ENCODE data around the gene TM7SF2.

The TM7SF2 gene

DNA sequence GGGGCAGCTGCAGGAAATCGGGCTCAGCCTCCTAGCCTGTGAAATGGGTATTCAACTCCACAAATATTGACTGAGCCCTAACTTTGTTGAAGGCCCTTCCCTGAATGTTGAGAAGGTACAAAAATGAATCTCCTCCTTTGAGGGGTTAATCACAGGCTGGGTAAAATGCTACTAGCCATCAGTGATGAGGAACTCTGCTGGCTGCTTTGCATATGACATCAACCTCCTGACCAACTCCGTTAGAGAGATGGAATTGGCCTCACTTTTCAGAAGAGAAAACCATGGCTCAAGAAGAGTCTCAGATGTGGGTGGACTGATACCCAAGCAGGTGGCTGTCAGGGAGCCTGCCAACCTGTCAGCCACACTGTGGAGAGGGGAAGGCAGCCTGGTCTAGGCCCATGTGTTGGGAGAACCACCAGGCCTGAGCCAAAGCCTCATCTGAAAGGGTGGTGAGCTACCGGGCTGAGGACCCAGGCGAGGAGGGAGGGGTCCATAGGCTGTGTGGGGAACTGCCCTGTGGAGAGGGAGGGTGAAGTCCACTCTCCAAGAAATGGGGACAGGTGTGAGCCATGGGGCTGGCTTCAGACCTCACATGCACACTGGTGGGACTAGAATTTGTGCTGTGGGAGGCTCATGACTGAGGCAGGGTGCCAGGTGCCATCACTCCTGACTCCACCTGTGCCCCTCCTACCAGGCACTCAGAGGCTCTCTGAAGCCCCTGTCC, 39.6 kb upstream of the TM7SF2 start:
- TF ChIP-seq TAF1 (IDR thresholded peaks at IDR 0.05; ENCODE audit: borderline replicate concordance, insufficient read depth, low read length) (no peak), POLR2AphosphoS5 (IDR thresholded peaks at IDR 0.05; ENCODE audit: low read depth, low read length) (no peak), SIN3A (IDR thresholded peaks at IDR 0.05; ENCODE audit: borderline replicate concordance, insufficient read depth, low read length) (no peak), FOXP2 (optimal IDR thresholded peaks at IDR 0.05; ENCODE audit: borderline replicate concordance, extremely low read depth, extremely low read length, insufficient read depth) (no peak)
- TF ChIP-seq, protein P1, sequence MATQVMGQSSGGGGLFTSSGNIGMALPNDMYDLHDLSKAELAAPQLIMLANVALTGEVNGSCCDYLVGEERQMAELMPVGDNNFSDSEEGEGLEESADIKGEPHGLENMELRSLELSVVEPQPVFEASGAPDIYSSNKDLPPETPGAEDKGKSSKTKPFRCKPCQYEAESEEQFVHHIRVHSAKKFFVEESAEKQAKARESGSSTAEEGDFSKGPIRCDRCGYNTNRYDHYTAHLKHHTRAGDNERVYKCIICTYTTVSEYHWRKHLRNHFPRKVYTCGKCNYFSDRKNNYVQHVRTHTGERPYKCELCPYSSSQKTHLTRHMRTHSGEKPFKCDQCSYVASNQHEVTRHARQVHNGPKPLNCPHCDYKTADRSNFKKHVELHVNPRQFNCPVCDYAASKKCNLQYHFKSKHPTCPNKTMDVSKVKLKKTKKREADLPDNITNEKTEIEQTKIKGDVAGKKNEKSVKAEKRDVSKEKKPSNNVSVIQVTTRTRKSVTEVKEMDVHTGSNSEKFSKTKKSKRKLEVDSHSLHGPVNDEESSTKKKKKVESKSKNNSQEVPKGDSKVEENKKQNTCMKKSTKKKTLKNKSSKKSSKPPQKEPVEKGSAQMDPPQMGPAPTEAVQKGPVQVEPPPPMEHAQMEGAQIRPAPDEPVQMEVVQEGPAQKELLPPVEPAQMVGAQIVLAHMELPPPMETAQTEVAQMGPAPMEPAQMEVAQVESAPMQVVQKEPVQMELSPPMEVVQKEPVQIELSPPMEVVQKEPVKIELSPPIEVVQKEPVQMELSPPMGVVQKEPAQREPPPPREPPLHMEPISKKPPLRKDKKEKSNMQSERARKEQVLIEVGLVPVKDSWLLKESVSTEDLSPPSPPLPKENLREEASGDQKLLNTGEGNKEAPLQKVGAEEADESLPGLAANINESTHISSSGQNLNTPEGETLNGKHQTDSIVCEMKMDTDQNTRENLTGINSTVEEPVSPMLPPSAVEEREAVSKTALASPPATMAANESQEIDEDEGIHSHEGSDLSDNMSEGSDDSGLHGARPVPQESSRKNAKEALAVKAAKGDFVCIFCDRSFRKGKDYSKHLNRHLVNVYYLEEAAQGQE (IDR thresholded peaks at IDR 0.05; ENCODE audit: insufficient read depth in 1 of 2, low read depth in 2 of 2, low read length in 2 of 2), result no peak

DNA sequence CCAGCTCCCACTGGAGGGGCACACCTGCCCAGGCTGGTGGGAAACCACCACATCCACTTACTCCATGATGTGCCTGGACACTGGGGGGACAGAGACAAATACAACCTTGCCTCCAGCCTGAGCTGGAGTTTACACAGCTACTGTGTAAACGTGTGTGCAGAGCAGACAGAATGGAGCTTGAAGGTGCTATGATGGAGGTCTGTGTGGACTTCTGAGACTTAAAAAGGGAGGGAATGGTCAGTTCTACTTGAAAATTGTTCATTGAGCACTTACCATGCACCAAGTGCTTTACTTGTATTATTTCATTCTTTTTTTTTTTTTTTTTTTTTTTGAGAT, 39.1 kb upstream of the TM7SF2 start:
- TF ChIP-seq TAF1 (IDR thresholded peaks at IDR 0.05; ENCODE audit: borderline replicate concordance, insufficient read depth, low read length), result no peak
- TF ChIP-seq, protein P1 (IDR thresholded peaks at IDR 0.05; ENCODE audit: insufficient read depth in 1 of 2, low read depth in 2 of 2, low read length in 2 of 2), result no peak

DNA sequence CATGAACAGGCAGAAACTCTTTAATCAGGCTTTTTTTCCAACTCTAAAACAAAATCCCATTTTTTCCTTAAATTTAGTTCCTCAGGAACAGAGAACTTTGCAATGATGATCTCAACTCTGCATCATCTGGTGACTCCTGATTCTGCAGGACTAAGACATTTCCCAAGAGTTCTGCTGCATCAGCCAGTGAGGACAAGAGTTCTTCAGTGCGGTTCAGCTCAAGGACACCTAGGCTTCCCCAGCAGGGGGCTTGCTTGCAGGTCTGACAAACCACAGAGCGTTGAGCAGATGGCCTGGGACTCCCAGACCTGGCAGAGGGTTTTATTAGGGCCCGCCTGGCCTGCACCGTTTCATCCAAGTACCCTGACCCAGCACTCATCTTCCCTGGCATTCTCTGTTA, 34.2 kb upstream of the TM7SF2 start:
- TF ChIP-seq SIN3A (IDR thresholded peaks at IDR 0.05; ENCODE audit: borderline replicate concordance, insufficient read depth, low read length), result no peak
- TF ChIP-seq TAF1 (IDR thresholded peaks at IDR 0.05; ENCODE audit: borderline replicate concordance, insufficient read depth, low read length), result no peak
- no peak for TF ChIP-seq POLR2AphosphoS5 (IDR thresholded peaks at IDR 0.05; ENCODE audit: low read depth, low read length)
- TF ChIP-seq, protein P1 (IDR thresholded peaks at IDR 0.05; ENCODE audit: insufficient read depth in 1 of 2, low read depth in 2 of 2, low read length in 2 of 2), result no peak
- no peak for TF ChIP-seq FOXP2 (optimal IDR thresholded peaks at IDR 0.05; ENCODE audit: borderline replicate concordance, extremely low read depth, extremely low read length, insufficient read depth)

DNA sequence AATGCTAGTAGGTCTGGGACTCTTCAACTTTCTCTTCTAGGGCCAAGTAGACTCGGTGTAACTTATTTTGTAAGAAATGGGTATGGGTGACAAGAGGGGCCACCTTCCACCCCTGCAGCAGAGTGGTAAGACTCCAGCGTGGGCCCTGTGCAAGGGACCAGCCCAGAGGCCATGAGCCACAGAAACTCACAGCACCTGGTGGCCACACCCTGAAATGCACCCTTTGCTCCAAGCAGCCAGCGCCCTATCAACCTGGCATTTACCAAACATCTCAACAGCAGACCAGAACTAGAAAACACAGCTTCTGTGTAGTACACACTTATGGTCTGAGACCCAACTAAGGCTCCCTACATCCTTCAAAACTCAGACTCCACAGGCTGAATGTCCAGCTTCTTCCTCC, 33.5 kb upstream of the TM7SF2 start:
- peak; percentile 19; the same call in 1 of the 2 replicates for TF ChIP-seq POLR2AphosphoS5 (IDR thresholded peaks at IDR 0.05; ENCODE audit: low read depth, low read length)
- TF ChIP-seq, protein P1 (IDR thresholded peaks at IDR 0.05; ENCODE audit: insufficient read depth in 1 of 2, low read depth in 2 of 2, low read length in 2 of 2), result no peak

DNA sequence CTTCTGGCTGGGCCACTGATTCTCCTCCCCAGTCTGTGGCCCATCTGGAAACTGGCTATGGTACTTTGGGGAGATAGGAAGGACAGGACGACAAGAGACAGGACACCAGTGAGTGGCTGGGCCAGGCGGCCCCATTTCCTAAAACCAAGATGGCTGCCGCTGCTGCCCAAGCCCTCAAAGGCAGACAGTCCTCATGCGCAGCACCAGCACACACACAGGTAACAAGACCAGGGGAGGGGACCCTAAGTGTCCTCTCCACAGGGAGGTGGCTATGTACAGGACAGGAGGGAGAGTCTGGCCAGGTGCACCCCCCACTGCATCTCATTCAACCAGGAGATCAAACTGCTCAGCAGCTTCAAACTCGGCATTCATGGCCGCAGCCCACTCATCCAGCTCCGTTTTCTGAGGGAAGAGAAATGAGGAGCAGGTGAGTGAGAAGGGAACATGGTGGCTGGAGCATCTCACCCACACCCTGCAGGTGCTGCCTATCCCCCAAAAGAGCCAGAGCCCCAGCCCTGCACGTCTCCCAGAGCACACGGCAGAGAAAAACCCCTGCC, 32.8 kb upstream of the TM7SF2 start:
- no peak for TF ChIP-seq FOXP2 (optimal IDR thresholded peaks at IDR 0.05; ENCODE audit: borderline replicate concordance, extremely low read depth, extremely low read length, insufficient read depth)
- TF ChIP-seq TAF1 (IDR thresholded peaks at IDR 0.05; ENCODE audit: borderline replicate concordance, insufficient read depth, low read length), result no peak
- TF ChIP-seq, protein P1 (IDR thresholded peaks at IDR 0.05; ENCODE audit: insufficient read depth in 1 of 2, low read depth in 2 of 2, low read length in 2 of 2), result no peak
- no peak; the same call in 1 of the 2 replicates for TF ChIP-seq POLR2AphosphoS5 (IDR thresholded peaks at IDR 0.05; ENCODE audit: low read depth, low read length)
- TF ChIP-seq SIN3A (IDR thresholded peaks at IDR 0.05; ENCODE audit: borderline replicate concordance, insufficient read depth, low read length), result no peak

All from PFSK-1 (cell line).